GM19452 (cell line): ENCODE results near the gene CR1.
"Not testable (repeated sequence)": the region's sequence is repeated elsewhere in the genome, so short reads cannot be mapped to it uniquely, and the experiment has no call there.

Experiments used
- ATAC-seq: cut with Tn5 transposase; IDR thresholded peaks from one replicate; pipeline ENCODE4 v1.9.1; 2021; ENCODE audit not compliant: unreplicated experiment

The CR1 gene

GRCh38 chr1:207579436-207579799 is 83.5 kb downstream of the CR1 start:
- ATAC-seq = peak; percentile 95

DNA sequence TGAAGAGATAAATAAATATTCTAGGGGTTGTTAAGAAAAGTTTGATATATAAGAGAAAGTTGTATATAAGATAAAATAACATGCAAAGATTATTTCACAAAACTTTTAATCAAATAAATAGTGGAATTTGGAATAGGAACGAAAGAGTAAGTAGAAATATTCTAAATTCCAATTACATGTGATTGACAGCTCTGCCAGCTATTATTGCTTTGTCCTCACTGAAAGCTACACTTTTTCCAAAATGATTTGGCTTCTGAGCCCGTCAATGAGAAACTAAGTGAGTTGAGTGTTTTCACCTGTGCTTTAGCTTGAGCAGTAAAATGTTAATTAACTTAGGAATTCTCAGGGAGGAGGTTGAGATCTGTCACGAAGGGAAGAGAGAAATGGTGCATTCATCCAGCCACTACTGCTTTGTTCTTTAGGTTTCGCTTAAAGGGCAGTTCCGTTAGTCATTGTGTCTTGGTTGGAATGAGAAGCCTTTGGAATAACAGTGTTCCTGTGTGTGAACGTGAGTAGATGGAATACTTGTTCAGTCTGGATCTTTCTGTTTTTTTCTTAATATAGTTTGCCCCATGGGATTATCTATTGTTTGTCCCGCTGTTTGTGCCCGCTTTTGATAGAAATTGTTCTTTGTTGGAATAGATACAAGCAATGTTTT is 85.7 kb downstream of the CR1 start:
- no peak for ATAC-seq

GRCh38 chr1:207589506-207589905 is 93.5 kb downstream of the CR1 start:
- not testable (repeated sequence) for ATAC-seq

DNA sequence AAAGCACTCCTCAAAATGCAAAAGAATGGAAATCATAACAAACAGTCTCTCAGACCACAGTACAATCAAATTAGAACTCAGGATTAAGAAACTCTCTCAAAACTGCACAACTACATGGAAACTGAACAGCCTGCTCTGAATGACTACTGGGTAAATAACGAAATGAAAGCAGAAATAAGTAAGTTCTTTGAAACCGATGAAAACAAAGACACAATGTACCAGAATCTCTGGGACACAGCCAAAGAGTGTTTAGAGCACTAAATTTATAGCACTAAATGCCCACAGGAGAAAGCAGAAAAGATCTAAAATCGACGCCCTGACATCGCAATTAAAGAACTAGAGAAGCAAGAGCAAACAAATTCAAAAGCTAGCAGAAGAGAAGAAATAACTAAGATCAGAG is 95.2 kb downstream of the CR1 start:
- ATAC-seq = not testable (repeated sequence)

- ATAC-seq = not testable (repeated sequence)
These were observed 98.1 kb downstream of the CR1 start for GRCh38 chr1:207594095-207594494.

DNA sequence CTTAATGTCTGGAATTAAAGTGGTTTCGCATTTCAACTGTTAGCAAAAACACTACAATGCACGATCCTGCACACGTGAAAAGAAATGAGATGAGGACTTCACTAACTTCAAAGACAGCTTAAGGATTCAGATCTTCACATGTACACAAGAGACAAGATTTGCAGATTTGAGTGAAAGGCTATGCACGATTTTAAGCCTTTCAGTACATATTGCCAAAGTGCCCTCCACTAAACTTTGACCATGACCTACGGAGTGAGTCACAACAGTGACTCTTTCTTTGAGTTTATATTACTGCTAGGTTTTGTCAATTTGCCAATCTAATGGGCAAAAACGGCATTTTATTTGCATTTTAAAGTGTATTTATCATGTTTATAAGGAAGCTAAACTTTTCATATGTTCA is 107.8 kb downstream of the CR1 start:
- ATAC-seq = no peak

DNA sequence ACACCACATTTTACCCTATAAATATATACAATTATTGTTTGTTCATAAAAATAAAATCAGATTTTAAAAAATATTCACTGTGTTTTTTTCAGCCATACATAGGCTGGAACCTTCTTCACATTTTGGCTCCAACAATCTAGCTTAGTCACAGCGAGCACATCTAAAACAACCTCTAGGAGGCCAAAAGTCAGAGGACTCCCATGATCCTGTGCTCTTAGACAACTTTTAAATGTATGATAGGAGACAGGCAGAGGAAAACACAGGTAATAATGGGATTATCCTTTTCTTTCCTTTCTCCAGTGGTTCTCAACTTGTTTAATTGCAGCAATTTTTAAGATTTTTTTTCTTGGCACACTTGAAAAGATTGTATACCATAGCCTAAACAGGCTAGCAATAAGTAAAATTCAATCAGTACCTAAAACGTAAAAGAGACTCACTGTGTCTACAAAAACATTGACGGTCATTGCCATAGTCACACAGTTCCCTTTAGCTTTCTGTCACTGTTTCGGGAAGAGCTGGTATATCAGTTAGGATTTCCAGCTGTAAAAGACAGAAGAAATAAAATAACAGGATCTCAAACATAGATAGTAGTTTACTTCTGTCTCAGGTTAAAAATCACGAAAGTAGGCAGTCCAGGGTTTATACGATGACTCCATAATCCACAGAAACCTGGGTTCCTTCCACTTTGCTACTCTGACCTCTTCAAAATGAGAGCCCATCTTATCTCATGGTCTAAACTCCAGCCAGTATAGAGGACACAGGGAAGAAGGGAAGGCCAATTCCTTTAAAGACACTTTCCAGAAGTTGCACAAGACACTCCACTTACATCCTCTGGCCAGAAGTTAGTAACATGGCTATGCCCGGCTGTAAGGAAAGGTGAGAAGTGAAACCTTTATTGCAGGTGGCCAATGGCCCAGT is 109.7 kb downstream of the CR1 start:
- ATAC-seq = no peak

DNA sequence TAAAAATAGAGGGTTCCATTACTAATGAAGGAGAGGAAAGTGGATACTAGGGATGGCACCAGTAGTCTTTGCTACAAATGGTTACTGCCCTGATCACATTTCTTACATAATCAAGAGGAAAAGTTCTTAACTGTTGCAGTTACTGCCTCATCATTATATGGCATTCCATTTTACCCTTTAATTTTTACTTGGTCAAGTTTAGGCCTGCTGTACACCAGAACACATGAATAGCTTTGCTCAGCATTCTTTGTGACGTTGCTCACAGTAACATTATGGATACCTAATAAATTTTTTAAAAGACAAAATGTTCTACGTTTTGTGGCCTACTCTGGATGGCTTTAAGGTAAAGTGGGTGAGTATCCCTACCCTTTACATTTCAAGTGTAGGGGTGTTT is 110.4 kb downstream of the CR1 start:
- ATAC-seq = no peak

- no peak for ATAC-seq
These were observed 116.8 kb downstream of the CR1 start for GRCh38 chr1:207612762-207613161.

DNA sequence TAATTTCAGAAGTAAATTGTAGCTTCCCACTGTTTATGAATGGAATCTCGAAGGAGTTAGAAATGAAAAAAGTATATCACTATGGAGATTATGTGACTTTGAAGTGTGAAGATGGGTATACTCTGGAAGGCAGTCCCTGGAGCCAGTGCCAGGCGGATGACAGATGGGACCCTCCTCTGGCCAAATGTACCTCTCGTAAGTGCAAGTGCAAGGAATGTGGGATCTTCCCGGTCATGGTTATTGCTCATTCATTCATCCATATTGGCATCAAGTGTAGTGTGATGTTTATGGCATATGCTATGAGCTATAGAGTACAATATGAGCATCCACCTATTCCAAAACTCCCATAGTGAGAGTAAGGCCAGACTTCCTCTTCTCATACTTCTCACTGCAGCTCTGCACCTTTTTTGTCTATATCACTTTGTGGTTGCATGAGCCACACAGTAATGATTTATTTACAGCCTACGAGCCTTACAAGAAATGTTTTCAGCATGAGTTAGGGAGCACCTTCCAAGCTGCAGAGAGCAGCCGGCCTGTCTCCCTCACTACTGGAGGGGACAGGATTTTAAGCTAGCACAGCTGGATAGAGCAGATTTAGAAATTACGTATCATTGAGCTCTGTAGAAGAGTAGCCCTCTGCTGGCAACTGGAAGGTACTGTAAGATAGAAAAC is 124.0 kb downstream of the CR1 start:
- ATAC-seq = peak; percentile 89

- ATAC-seq = no peak
These were observed 124.6 kb downstream of the CR1 start for GRCh38 chr1:207620543-207620893.

GRCh38 chr1:207625504-207626071 is 129.6 kb downstream of the CR1 start:
- not testable (repeated sequence) for ATAC-seq

GRCh38 chr1:207626972-207627337 is 131.0 kb downstream of the CR1 start:
- ATAC-seq = no peak

GRCh38 chr1:207627496-207627895 is 131.5 kb downstream of the CR1 start:
- no peak for ATAC-seq

- no peak for ATAC-seq
These were observed 132.8 kb downstream of the CR1 start for GRCh38 chr1:207628776-207629175.

DNA sequence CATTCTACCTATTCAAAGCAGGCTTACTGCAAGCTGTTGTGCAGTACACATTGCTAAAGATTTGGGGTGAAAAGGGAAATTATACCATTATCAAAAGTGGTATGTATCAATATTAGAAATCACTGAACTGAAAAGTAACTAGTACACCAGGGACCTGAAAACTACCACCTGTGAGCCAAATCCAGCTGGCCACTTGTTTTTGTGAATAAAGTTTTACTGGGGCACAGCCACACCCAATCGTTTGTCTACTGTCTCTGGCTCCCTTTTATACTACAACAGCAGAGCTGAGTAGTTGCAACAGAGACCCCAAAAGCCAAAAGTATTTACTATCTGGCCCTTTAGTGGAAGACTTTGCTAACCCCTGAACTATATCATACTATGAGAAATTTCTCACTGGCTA is 135.2 kb downstream of the CR1 start:
- no peak for ATAC-seq

DNA sequence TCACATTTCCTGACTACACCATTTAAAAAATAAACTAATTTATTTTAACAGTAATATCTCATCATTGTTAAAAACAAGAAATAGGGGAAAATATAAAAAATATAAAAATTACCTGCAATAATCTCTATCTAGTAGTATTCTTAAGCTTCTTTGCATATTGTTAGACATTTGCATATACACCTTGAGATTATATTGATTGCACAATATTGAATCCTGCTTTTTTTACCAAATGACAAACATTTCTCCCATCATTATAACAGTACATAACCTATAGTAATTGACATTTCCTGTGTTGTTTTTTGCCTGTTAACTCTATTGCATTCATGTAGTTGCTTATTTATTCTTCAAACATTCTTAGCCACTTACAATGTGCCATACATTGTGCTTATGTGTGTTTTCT is 137.3 kb downstream of the CR1 start:
- ATAC-seq = no peak

DNA sequence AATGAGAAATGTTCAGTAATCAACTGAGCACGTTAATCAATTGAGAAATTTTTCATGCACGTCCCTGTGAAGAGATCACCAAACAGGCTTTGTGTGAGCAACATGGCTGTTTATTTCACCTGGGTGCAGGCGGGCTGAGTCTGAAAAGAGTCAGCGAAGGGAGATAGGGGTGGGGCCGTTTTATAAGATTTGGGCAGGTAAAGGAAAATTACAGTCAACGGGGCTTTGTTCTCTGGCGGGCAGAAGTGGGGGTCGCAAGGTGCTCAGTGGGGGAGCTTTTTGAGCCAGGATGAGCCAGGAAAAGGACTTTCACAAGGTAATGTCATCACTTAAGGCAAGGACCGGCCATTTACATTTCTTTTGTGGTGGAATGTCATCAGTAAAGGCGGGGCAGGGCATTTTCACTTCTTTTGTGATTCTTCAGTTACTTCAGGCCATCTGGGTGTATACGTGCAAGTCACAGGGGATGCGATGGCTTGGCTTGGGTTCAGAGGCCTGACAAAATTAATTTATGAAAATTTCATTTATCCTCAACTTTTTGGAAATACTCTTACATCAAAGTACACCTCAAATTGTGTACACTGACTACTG is 137.8 kb downstream of the CR1 start:
- not testable (repeated sequence) for ATAC-seq

DNA sequence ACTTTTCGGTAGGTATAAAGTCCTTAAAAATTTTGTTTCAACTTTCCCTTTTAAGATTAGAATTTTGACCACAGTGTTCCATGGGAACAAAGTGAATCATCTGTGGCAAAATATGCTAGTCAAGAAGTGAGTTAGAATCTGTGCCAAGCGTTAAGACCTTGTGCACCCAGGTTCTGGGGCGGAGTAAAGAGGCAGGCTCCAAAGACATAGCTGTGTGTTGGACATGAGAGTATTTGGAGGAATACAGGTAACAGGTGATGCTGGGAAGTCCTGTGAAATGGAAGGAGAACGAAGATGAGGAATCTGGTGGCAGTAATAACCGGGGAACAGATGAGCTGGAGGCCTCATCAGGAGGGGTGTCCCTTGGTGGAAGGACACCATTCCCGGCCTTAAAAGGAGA is 138.3 kb downstream of the CR1 start:
- not testable (repeated sequence) for ATAC-seq

- ATAC-seq = not testable (repeated sequence)
These were observed 139.7 kb downstream of the CR1 start for GRCh38 chr1:207635569-207636186.
